HG02623 (cell line): ENCODE data around the gene TMEM131.

Experiments used
- ATAC-seq: cut with Tn5 transposase; IDR thresholded peaks from one replicate; pipeline ENCODE4 v1.9.1; 2021; ENCODE audit warnings: moderate library complexity; ENCODE audit not compliant: unreplicated experiment

Gene TMEM131

GRCh38 chr2:97742381-97742847 is 253.3 kb downstream of the TMEM131 start:
- ATAC-seq, result no peak

- no peak for ATAC-seq
These were observed 254.1 kb downstream of the TMEM131 start for GRCh38 chr2:97741686-97742085.

GRCh38 chr2:97741251-97741650 is 254.5 kb downstream of the TMEM131 start:
- no peak for ATAC-seq

GRCh38 chr2:97740590-97741182 is 255.1 kb downstream of the TMEM131 start:
- no peak for ATAC-seq

GRCh38 chr2:97739893-97740245 is 255.9 kb downstream of the TMEM131 start:
- no peak for ATAC-seq

- ATAC-seq, result no peak
These were observed 256.5 kb downstream of the TMEM131 start for GRCh38 chr2:97739020-97739892.

- ATAC-seq, result no peak
These were observed 257.3 kb downstream of the TMEM131 start for GRCh38 chr2:97738179-97739019.

GRCh38 chr2:97737421-97738178 is 258.1 kb downstream of the TMEM131 start:
- no peak for ATAC-seq

GRCh38 chr2:97736608-97737330 is 259.0 kb downstream of the TMEM131 start:
- ATAC-seq, result no peak

- ATAC-seq, result no peak
These were observed 259.6 kb downstream of the TMEM131 start for GRCh38 chr2:97736185-97736584.

- ATAC-seq, result no peak
These were observed 260.6 kb downstream of the TMEM131 start for GRCh38 chr2:97735161-97735561.

- no peak for ATAC-seq
These were observed 261.4 kb downstream of the TMEM131 start for GRCh38 chr2:97734061-97735051.

- no peak for ATAC-seq
These were observed 262.3 kb downstream of the TMEM131 start for GRCh38 chr2:97733341-97734035.

- no peak for ATAC-seq
These were observed 263.1 kb downstream of the TMEM131 start for GRCh38 chr2:97732436-97733340.

- no peak for ATAC-seq
These were observed 264.3 kb downstream of the TMEM131 start for GRCh38 chr2:97731274-97732020.

GRCh38 chr2:97730245-97730644 is 265.5 kb downstream of the TMEM131 start:
- ATAC-seq, result no peak
